ENCODE data around the gene KCTD19. TPM values are rescaled to one million over a fixed set of nuclear protein-coding genes. Genes with fewer than 3 reads are reported as not detected.

KCTD19 gene
- total and polyA plus RNA-seq, 2 donors (not counting 1 experiment from before 2014, with no cell fraction given) = 0.52 TPM; not detected in 1

DNA sequence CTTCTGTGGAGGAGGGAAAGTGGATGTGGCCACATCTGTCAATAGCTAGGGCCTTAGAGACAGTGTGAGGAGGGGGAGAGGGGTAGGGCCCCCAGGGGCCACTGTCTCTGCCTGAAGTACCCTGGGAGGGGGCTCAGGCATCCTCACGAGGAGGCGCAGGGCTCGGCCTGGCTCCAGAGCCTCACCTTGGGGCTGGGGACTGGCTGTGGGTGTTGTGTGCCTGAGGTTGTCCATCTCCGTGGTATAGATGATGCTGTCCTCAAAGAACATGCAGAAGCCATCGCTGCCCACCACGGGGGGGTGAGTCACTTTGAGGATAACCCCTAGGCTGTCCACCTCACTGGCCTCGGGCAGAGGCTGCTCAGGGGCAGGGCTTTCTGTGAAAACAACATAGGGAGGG, 35.1 kb downstream of the KCTD19 start:
- Histone ChIP-seq H3K79me2 (ENCODE audit: control insufficient read depth, insufficient read depth, low read length) (no peaks in the 10 kb centered on the region), H3K9ac (ENCODE audit: low read length) (no peak overlapping the region), H3K4me1 (ENCODE audit: control insufficient read depth in 2 of 2, insufficient read depth in 2 of 2, low read length in 2 of 2) (no peaks in the 10 kb centered on the region), H3K27me3 (replicated peaks in 1 of 4; ENCODE audit: control extremely low read depth in 1 of 4, control insufficient read depth in 3 of 4, insufficient read depth in 4 of 4, low read length in 3 of 4) (no peaks in the 10 kb centered on the region), H3K36me3 (replicated peaks in 1 of 2; ENCODE audit: control extremely low read depth in 1 of 2, control insufficient read depth in 1 of 2, extremely low read depth in 1 of 2, insufficient read depth in 2 of 2, low read length in 1 of 2) (no peaks in the 10 kb centered on the region), H3K27ac (ENCODE audit: low read length in 2 of 2) (no peak overlapping the region), H3K9me3 (ENCODE audit: control extremely low read depth in 1 of 3, control insufficient read depth in 2 of 3, insufficient read depth in 1 of 3, low read length in 2 of 3) (no peaks in the 10 kb centered on the region), H4K20me1 (ENCODE audit: control insufficient read depth, insufficient read depth, low read length, poor library complexity, severe bottlenecking) (no peaks in the 10 kb centered on the region), H3K4me3 (ENCODE audit: control extremely low read depth in 1 of 5, extremely low read depth in 1 of 5, insufficient read depth in 1 of 5, low read depth in 2 of 5, low read length in 4 of 5) (no peak overlapping the region), H3K4me2 (replicated peaks; ENCODE audit: low read depth, low read length, poor library complexity, severe bottlenecking) (no peak overlapping the region), H2AFZ (ENCODE audit: insufficient read depth, low read depth, low read length, poor library complexity, severe bottlenecking) (no peak overlapping the region)
- CTCF ChIA-PET = interaction anchor here (1.5 kb wide), 1 partner anchor 11 kb away, joined by 3 read pairs; no protein-coding TSS in a partner anchor
- no peak overlapping the region for H3K4me3 Mint-ChIP-seq
- TF ChIP-seq EZH2 (IDR thresholded peaks at IDR 0.05; ENCODE audit: borderline replicate concordance, insufficient read depth, low read depth, low read length, poor library complexity, severe bottlenecking) = no peak
- TF ChIP-seq, protein P1, sequence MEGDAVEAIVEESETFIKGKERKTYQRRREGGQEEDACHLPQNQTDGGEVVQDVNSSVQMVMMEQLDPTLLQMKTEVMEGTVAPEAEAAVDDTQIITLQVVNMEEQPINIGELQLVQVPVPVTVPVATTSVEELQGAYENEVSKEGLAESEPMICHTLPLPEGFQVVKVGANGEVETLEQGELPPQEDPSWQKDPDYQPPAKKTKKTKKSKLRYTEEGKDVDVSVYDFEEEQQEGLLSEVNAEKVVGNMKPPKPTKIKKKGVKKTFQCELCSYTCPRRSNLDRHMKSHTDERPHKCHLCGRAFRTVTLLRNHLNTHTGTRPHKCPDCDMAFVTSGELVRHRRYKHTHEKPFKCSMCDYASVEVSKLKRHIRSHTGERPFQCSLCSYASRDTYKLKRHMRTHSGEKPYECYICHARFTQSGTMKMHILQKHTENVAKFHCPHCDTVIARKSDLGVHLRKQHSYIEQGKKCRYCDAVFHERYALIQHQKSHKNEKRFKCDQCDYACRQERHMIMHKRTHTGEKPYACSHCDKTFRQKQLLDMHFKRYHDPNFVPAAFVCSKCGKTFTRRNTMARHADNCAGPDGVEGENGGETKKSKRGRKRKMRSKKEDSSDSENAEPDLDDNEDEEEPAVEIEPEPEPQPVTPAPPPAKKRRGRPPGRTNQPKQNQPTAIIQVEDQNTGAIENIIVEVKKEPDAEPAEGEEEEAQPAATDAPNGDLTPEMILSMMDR (IDR thresholded peaks at IDR 0.05) = no peak
- no peak for DNase-seq
- H3K27me3 Mint-ChIP-seq = no peaks in the 10 kb centered on the region
- WGBS (ENCODE audit: insufficient coverage) = 90% methylated on average over 5 of the region's 7 CpGs
- no peaks in the 10 kb centered on the region for H3K9me3 Mint-ChIP-seq (ENCODE audit: insufficient read depth)
- POLR2A ChIA-PET = interaction anchor here (0.6 kb wide), 1 partner anchor 194 kb away, joined by 5 read pairs; no protein-coding TSS in a partner anchor
- no peak overlapping the region for H3K27ac Mint-ChIP-seq
- ATAC-seq (ENCODE audit: low read depth) = no peak
- intact Hi-C loops (cut with micrococcal nuclease) = no loop called here
- no peaks in the 10 kb centered on the region for H3K4me1 Mint-ChIP-seq

DNA sequence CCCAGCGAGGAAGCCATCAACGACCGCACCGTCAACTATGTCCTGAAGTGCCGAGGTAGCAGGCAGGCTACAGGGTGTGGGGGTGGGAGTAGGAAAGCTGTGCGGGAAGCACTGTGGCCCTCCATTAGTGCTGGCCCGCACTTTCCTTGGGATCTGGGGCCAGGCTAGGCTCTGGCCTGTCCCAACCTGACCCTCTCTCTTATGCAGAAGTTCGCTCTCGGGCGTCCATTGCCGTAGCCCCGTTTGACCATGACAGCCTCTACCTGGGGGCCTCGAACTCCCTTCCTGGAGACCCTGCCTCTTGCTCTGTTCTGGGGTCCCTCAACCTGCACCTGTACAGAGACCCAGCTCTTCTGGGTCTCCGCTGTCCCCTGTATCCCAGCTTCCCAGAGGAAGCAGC, 38.6 kb downstream of the KCTD19 start:
- Histone ChIP-seq H3K4me3 (ENCODE audit: control extremely low read depth in 1 of 5, extremely low read depth in 1 of 5, insufficient read depth in 1 of 5, low read depth in 2 of 5, low read length in 4 of 5) (no peak overlapping the region), H3K27ac (ENCODE audit: low read length in 2 of 2) (no peak overlapping the region), H3K4me1 (ENCODE audit: control insufficient read depth in 2 of 2, insufficient read depth in 2 of 2, low read length in 2 of 2) (no peaks in the 10 kb centered on the region), H3K4me2 (replicated peaks; ENCODE audit: low read depth, low read length, poor library complexity, severe bottlenecking) (no peak overlapping the region), H3K27me3 (replicated peaks in 1 of 4; ENCODE audit: control extremely low read depth in 1 of 4, control insufficient read depth in 3 of 4, insufficient read depth in 4 of 4, low read length in 3 of 4) (no peaks in the 10 kb centered on the region), H4K20me1 (ENCODE audit: control insufficient read depth, insufficient read depth, low read length, poor library complexity, severe bottlenecking) (no peaks in the 10 kb centered on the region), H2AFZ (ENCODE audit: insufficient read depth, low read depth, low read length, poor library complexity, severe bottlenecking) (no peak overlapping the region), H3K79me2 (ENCODE audit: control insufficient read depth, insufficient read depth, low read length) (no peaks in the 10 kb centered on the region), H3K36me3 (replicated peaks in 1 of 2; ENCODE audit: control extremely low read depth in 1 of 2, control insufficient read depth in 1 of 2, extremely low read depth in 1 of 2, insufficient read depth in 2 of 2, low read length in 1 of 2) (no peaks in the 10 kb centered on the region), H3K9me3 (ENCODE audit: control extremely low read depth in 1 of 3, control insufficient read depth in 2 of 3, insufficient read depth in 1 of 3, low read length in 2 of 3) (no peaks in the 10 kb centered on the region), H3K9ac (ENCODE audit: low read length) (no peak overlapping the region)
- ChIA-PET CTCF (interaction anchor here (1.0 to 1.6 kb wide), 2 partner anchors 9 to 62 kb away, joined by 3 read pairs; no protein-coding TSS in a partner anchor), POLR2A (no interaction called here)
- Mint-ChIP-seq H3K4me1 (no peaks in the 10 kb centered on the region), H3K27me3 (no peaks in the 10 kb centered on the region), H3K9me3 (ENCODE audit: insufficient read depth) (no peaks in the 10 kb centered on the region), H3K4me3 (no peak overlapping the region), H3K27ac (no peak overlapping the region)
- WGBS (ENCODE audit: insufficient coverage) = 92% methylated on average over 14 of the region's 14 CpGs
- DNase-seq = no peak
- intact Hi-C loops (cut with micrococcal nuclease) = no loop called here
- no peak for ATAC-seq (ENCODE audit: low read depth)
- TF ChIP-seq, protein P1 (IDR thresholded peaks at IDR 0.05) = no peak
- no peak for TF ChIP-seq EZH2 (IDR thresholded peaks at IDR 0.05; ENCODE audit: borderline replicate concordance, insufficient read depth, low read depth, low read length, poor library complexity, severe bottlenecking)

All from B cell (primary cell).